Measurements from ENCODE around the gene SHB. TPM values are rescaled to one million over a fixed set of nuclear protein-coding genes. Genes with fewer than 3 reads are reported as not detected.
A peak's percentile ranks its signal among the peaks of the same experiment; 100 is the strongest.

The SHB gene
- total RNA-seq, 3 donors from 2014 or later = 2.6 to 4.0 (median 3.4) TPM

GRCh38 chr9:38079461-38080031, 10.5 kb upstream of the SHB start:
- H3K9me3 Mint-ChIP-seq = no peaks in the 10 kb centered on the region
- peaks cover 4% of the 10 kb centered on the region for H3K4me1 Mint-ChIP-seq (ENCODE audit: low read depth)
- no peaks in the 10 kb centered on the region for H3K36me3 Mint-ChIP-seq (ENCODE audit: insufficient read depth)
- DNase-seq (no peak), ATAC-seq (no peak)
- no peak overlapping the region for H3K4me3 Mint-ChIP-seq
- peaks cover 29% of the 10 kb centered on the region for H3K27me3 Mint-ChIP-seq (ENCODE audit: low read depth)

- Mint-ChIP-seq H3K4me3 (no peak overlapping the region), H3K36me3 (ENCODE audit: insufficient read depth) (no peaks in the 10 kb centered on the region), H3K27me3 (ENCODE audit: low read depth) (peaks cover 21% of the 10 kb centered on the region), H3K4me1 (ENCODE audit: low read depth) (peaks cover 12% of the 10 kb centered on the region), H3K9me3 (no peaks in the 10 kb centered on the region)
- no peak for ATAC-seq
- DNase-seq = no peak
These were observed 6.2 kb upstream of the SHB start for GRCh38 chr9:38075272-38075671.

- Mint-ChIP-seq H3K36me3 (ENCODE audit: insufficient read depth) (no peaks in the 10 kb centered on the region), H3K27me3 (ENCODE audit: low read depth) (peaks cover 13% of the 10 kb centered on the region), H3K4me1 (ENCODE audit: low read depth) (peaks cover 16% of the 10 kb centered on the region), H3K9me3 (no peaks in the 10 kb centered on the region), H3K4me3 (no peak overlapping the region)
- no peak for ATAC-seq
- no peak for DNase-seq
These were observed 5.5 kb upstream of the SHB start for GRCh38 chr9:38074441-38074961.

- H3K4me3 Mint-ChIP-seq = no peak overlapping the region
- H3K9me3 Mint-ChIP-seq = no peaks in the 10 kb centered on the region
- H3K4me1 Mint-ChIP-seq (ENCODE audit: low read depth) = peaks cover 16% of the 10 kb centered on the region
- ATAC-seq (no peak), DNase-seq (no peak)
- H3K36me3 Mint-ChIP-seq (ENCODE audit: insufficient read depth) = no peaks in the 10 kb centered on the region
- H3K27me3 Mint-ChIP-seq (ENCODE audit: low read depth) = peaks cover 7% of the 10 kb centered on the region
These were observed 4.9 kb upstream of the SHB start for GRCh38 chr9:38073882-38074281.

GRCh38 chr9:38071470-38072134, 2.6 kb upstream of the SHB start:
- no peaks in the 10 kb centered on the region for H3K36me3 Mint-ChIP-seq (ENCODE audit: insufficient read depth)
- ATAC-seq = no peak
- H3K4me1 Mint-ChIP-seq (ENCODE audit: low read depth) = peaks cover 25% of the 10 kb centered on the region
- H3K4me3 Mint-ChIP-seq = no peak overlapping the region
- no peak for DNase-seq
- H3K9me3 Mint-ChIP-seq = no peaks in the 10 kb centered on the region
- H3K27me3 Mint-ChIP-seq (ENCODE audit: low read depth) = peaks cover 11% of the 10 kb centered on the region

GRCh38 chr9:38067859-38068681, 957 bp downstream of the SHB start:
- ATAC-seq (no peak), DNase-seq (no peak)
- H3K4me3 Mint-ChIP-seq = peak overlapping the region; percentile 83
- H3K4me1 Mint-ChIP-seq (ENCODE audit: low read depth) = peaks cover 23% of the 10 kb centered on the region
- no peaks in the 10 kb centered on the region for H3K36me3 Mint-ChIP-seq (ENCODE audit: insufficient read depth)
- no peaks in the 10 kb centered on the region for H3K9me3 Mint-ChIP-seq
- peaks cover 11% of the 10 kb centered on the region for H3K27me3 Mint-ChIP-seq (ENCODE audit: low read depth)

GRCh38 chr9:38066914-38067858, 1.8 kb downstream of the SHB start:
- Mint-ChIP-seq H3K27me3 (ENCODE audit: low read depth) (peaks cover 11% of the 10 kb centered on the region), H3K9me3 (no peaks in the 10 kb centered on the region), H3K4me3 (peak overlapping the region; percentile 83), H3K4me1 (ENCODE audit: low read depth) (peaks cover 23% of the 10 kb centered on the region), H3K36me3 (ENCODE audit: insufficient read depth) (no peaks in the 10 kb centered on the region)
- ATAC-seq (no peak), DNase-seq (no peak)

GRCh38 chr9:38066197-38066913, 2.7 kb downstream of the SHB start:
- H3K4me1 Mint-ChIP-seq (ENCODE audit: low read depth) = peaks cover 23% of the 10 kb centered on the region
- H3K36me3 Mint-ChIP-seq (ENCODE audit: insufficient read depth) = no peaks in the 10 kb centered on the region
- no peak for DNase-seq
- ATAC-seq = no peak
- H3K4me3 Mint-ChIP-seq = peak overlapping the region; percentile 83
- peaks cover 11% of the 10 kb centered on the region for H3K27me3 Mint-ChIP-seq (ENCODE audit: low read depth)
- H3K9me3 Mint-ChIP-seq = no peaks in the 10 kb centered on the region

- no peak for ATAC-seq
- peaks cover 17% of the 10 kb centered on the region for H3K4me1 Mint-ChIP-seq (ENCODE audit: low read depth)
- H3K9me3 Mint-ChIP-seq = no peaks in the 10 kb centered on the region
- no peak for DNase-seq
- H3K36me3 Mint-ChIP-seq (ENCODE audit: insufficient read depth) = no peaks in the 10 kb centered on the region
- peaks cover 11% of the 10 kb centered on the region for H3K27me3 Mint-ChIP-seq (ENCODE audit: low read depth)
- H3K4me3 Mint-ChIP-seq = no peak overlapping the region
These were observed 3.5 kb downstream of the SHB start for GRCh38 chr9:38065369-38066075.

GRCh38 chr9:38064842-38065368, 4.1 kb downstream of the SHB start:
- Mint-ChIP-seq H3K27me3 (ENCODE audit: low read depth) (peaks cover 11% of the 10 kb centered on the region), H3K9me3 (no peaks in the 10 kb centered on the region), H3K4me3 (no peak overlapping the region), H3K36me3 (ENCODE audit: insufficient read depth) (no peaks in the 10 kb centered on the region), H3K4me1 (ENCODE audit: low read depth) (peaks cover 15% of the 10 kb centered on the region)
- ATAC-seq (no peak), DNase-seq (no peak)

GRCh38 chr9:38063363-38063707, 5.7 kb downstream of the SHB start:
- Mint-ChIP-seq H3K4me3 (no peak overlapping the region), H3K4me1 (ENCODE audit: low read depth) (peaks cover 11% of the 10 kb centered on the region), H3K9me3 (no peaks in the 10 kb centered on the region), H3K36me3 (ENCODE audit: insufficient read depth) (no peaks in the 10 kb centered on the region), H3K27me3 (ENCODE audit: low read depth) (peaks cover 11% of the 10 kb centered on the region)
- ATAC-seq (no peak), DNase-seq (no peak)

GRCh38 chr9:38062498-38063362, 6.3 kb downstream of the SHB start:
- ATAC-seq (no peak), DNase-seq (no peak)
- Mint-ChIP-seq H3K9me3 (no peaks in the 10 kb centered on the region), H3K4me3 (no peak overlapping the region), H3K36me3 (ENCODE audit: insufficient read depth) (no peaks in the 10 kb centered on the region), H3K4me1 (ENCODE audit: low read depth) (peaks cover 11% of the 10 kb centered on the region), H3K27me3 (ENCODE audit: low read depth) (peaks cover 11% of the 10 kb centered on the region)
